Chondrocyte (in vitro differentiated cells): Measurements from ENCODE around the gene SMCP. TPM values are rescaled to one million over a fixed set of nuclear protein-coding genes. Genes with fewer than 3 reads are reported as not detected.

ENCODE experiments used
- DNase-seq: peaks from one replicate; pipeline ENCODE4 v3.0.0; 2021; ENCODE audit warnings: mixed read lengths, low spot score
- H3K27ac Mint-ChIP-seq: one replicate; pipeline ENCODE4 v1.8.0; 2021; ENCODE audit warnings: mild to moderate bottlenecking, moderate library complexity, mixed read lengths; ENCODE audit not compliant: unreplicated experiment
- H3K27me3 Mint-ChIP-seq: 2 replicates; pipeline ENCODE4 v1.8.0; 2021; ENCODE audit warnings: low read depth, mixed read lengths
- H3K36me3 Mint-ChIP-seq: 2 replicates; pipeline ENCODE4 v1.8.0; 2021; ENCODE audit warnings: low read depth, mixed read lengths
- H3K4me1 Mint-ChIP-seq: 2 replicates; pipeline ENCODE4 v1.8.0; 2021; ENCODE audit warnings: low read depth, mild to moderate bottlenecking, mixed read lengths
- H3K4me3 Mint-ChIP-seq: one replicate; pipeline ENCODE4 v1.8.0; 2021; ENCODE audit warnings: mild to moderate bottlenecking, moderate library complexity, mixed read lengths; ENCODE audit not compliant: unreplicated experiment
- H3K9me3 Mint-ChIP-seq: 2 replicates; pipeline ENCODE4 v1.8.0; 2021; ENCODE audit warnings: low read depth, mixed read lengths
- total RNA-seq: library from RNA; stranded (reverse); gene quantifications from 3 replicates; pipeline ENCODE4 v1.2.1, GENCODE V29; 2021
- TF ChIP-seq, protein P1 (sequence below): fragments of 200-600 bp; sonication (generic); IDR thresholded peaks from 2 replicates; pipeline ENCODE4 v1.5.0; 2021; ENCODE audit warnings: antibody characterized with exemption, mild to moderate bottlenecking, moderate library complexity

The SMCP gene
- total RNA-seq, 1 donor from 2014 or later = not detected

- H3K27ac Mint-ChIP-seq = no peak overlapping the region
- no peaks in the 10 kb centered on the region for H3K36me3 Mint-ChIP-seq
- H3K27me3 Mint-ChIP-seq = peaks cover 2% of the 10 kb centered on the region
- no peak overlapping the region for H3K4me3 Mint-ChIP-seq
- H3K9me3 Mint-ChIP-seq = no peaks in the 10 kb centered on the region
- TF ChIP-seq, protein P1, sequence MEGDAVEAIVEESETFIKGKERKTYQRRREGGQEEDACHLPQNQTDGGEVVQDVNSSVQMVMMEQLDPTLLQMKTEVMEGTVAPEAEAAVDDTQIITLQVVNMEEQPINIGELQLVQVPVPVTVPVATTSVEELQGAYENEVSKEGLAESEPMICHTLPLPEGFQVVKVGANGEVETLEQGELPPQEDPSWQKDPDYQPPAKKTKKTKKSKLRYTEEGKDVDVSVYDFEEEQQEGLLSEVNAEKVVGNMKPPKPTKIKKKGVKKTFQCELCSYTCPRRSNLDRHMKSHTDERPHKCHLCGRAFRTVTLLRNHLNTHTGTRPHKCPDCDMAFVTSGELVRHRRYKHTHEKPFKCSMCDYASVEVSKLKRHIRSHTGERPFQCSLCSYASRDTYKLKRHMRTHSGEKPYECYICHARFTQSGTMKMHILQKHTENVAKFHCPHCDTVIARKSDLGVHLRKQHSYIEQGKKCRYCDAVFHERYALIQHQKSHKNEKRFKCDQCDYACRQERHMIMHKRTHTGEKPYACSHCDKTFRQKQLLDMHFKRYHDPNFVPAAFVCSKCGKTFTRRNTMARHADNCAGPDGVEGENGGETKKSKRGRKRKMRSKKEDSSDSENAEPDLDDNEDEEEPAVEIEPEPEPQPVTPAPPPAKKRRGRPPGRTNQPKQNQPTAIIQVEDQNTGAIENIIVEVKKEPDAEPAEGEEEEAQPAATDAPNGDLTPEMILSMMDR = peak; percentile 82
- peaks cover 5% of the 10 kb centered on the region for H3K4me1 Mint-ChIP-seq
- DNase-seq = no peak
Measured at GRCh38 chr1:152869808-152870419, 8.2 kb upstream of the SMCP start.

DNA sequence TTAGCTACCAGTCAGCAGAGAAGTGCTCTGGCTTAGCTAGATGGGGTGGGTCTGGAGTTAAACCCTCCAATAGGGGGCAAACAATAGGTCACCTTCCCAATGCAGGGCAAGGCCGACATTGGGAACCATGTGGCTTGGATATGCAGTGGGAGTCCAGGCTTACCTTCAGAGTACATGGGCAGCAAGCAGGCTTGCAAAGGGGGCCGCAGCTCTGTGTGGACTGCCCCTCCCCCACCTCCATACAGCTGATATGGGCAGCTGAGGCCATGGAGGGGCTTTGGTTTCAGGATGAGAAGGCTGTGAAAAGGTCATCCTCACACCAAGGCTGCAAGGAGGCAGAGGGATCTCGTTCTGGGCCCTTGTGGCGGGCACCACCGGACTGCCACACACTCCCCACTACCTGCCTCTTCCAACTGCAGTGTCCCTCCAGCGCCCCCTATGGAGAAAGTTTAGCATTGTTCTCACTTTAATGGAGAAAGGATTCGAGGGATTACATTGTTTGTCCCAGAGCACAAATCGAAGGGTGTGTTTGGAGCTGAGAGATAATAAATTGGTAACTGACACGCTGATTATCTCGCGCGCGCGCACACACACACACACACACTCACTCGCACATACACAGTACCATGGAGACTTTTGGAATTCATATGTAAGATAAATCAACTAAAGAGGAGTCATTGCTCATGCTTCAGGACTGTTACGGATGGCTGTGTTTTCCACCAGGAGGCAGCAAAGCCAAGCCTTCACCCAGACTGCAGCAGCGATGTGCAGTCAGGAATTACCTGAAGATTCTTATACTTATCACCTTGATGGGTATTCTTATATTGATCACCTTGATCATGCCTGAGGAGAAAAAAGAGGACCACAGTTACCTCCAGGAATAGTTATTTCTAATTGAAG is 7.0 kb upstream of the SMCP start:
- TF ChIP-seq, protein P1 = peak; percentile 56
- Mint-ChIP-seq H3K27me3 (peaks cover 7% of the 10 kb centered on the region), H3K9me3 (no peaks in the 10 kb centered on the region), H3K4me3 (no peak overlapping the region), H3K4me1 (peaks cover 5% of the 10 kb centered on the region), H3K36me3 (no peaks in the 10 kb centered on the region), H3K27ac (no peak overlapping the region)
- DNase-seq = no peak

DNA sequence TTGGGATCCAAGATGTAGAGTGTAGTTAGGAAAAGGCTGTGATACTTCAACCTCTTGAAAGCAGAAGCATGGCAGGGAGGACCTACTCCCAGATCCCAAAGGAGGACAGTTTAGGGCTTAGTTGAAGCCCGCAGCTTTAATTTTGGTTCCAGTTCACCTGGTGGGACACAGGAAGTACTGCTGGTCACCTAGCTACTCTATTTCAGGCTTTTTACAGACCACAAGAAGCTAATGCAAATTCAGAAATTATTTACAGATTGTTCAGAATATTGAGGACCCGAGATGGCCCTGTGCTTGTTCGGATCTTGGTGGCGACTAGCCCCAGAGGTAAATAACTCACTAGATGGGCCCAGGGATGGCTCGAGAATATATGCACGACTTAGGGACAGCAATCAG is 6.4 kb upstream of the SMCP start:
- no peaks in the 10 kb centered on the region for H3K9me3 Mint-ChIP-seq

GRCh38 chr1:152873495-152873894 is 4.6 kb upstream of the SMCP start:
- Mint-ChIP-seq H3K27ac (no peak overlapping the region), H3K4me3 (no peak overlapping the region), H3K4me1 (peaks cover 5% of the 10 kb centered on the region), H3K9me3 (no peaks in the 10 kb centered on the region), H3K36me3 (no peaks in the 10 kb centered on the region), H3K27me3 (peaks cover 7% of the 10 kb centered on the region)
- TF ChIP-seq, protein P1 = no peak
- DNase-seq = no peak

More for the DNA sequence above, 6.4 kb upstream of the SMCP start:
- no peaks in the 10 kb centered on the region for H3K36me3 Mint-ChIP-seq
- peaks cover 5% of the 10 kb centered on the region for H3K4me1 Mint-ChIP-seq
- DNase-seq = no peak
- TF ChIP-seq, protein P1 = no peak
- H3K27ac Mint-ChIP-seq = no peak overlapping the region
- no peak overlapping the region for H3K4me3 Mint-ChIP-seq
- H3K27me3 Mint-ChIP-seq = peaks cover 7% of the 10 kb centered on the region

DNA sequence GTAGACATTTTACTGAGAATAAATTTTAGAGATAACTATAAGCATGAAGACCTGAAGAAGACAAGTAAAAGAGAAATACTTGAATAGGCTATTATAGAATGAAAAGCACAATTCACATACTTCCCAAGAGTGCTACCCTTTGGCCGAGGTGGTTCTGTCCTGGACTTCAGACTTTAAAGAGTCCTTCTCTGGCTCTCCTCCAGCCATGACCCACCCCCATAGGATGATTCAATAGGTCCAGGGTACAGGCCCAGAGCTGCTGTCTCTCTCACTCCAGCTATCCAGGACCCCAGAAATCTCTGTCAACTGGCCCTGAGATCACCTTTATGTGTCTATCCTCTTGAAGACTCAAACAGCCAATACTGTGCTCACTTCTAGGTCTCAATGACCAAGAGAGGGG is 1.3 kb upstream of the SMCP start:
- H3K9me3 Mint-ChIP-seq = no peaks in the 10 kb centered on the region
- no peak overlapping the region for H3K4me3 Mint-ChIP-seq
- H3K27me3 Mint-ChIP-seq = peaks cover 5% of the 10 kb centered on the region
- H3K4me1 Mint-ChIP-seq = peaks cover 5% of the 10 kb centered on the region
- H3K27ac Mint-ChIP-seq = no peak overlapping the region
- H3K36me3 Mint-ChIP-seq = no peaks in the 10 kb centered on the region
- DNase-seq = no peak
- TF ChIP-seq, protein P1 = no peak
